Endometrial microvascular endothelial cells (primary cell): ENCODE measurements around the gene ADORA1. TPM values are rescaled to one million over a fixed set of nuclear protein-coding genes. Genes with fewer than 3 reads are reported as not detected.

Source experiments
- in situ Hi-C: cut with HindIII; loops from 2 replicates; pipeline ENCODE4 v1.10.0; 2017; ENCODE audit warnings: low sequenced_read_pairs, low pct_unique_long_range_greater_than_20kb; ENCODE audit errors: inconsistent ontology term
- total RNA-seq: library from RNA; depleted of rRNA; stranded (reverse); fragments of >200 nt; gene quantifications from one replicate; pipeline ENCODE4 v1.2.3, GENCODE V29; 2015; ENCODE audit errors: inconsistent ontology term

The ADORA1 gene
- total RNA-seq: not detected

- in situ Hi-C loops: loop anchor here (25.0 kb wide), 1 partner anchor 91 kb away; the partner anchor contains the start of gene PPFIA4
These were observed at the start of gene ADORA1 for GRCh38 chr1:203127666-203128430. Gene ADORA1 (plus strand): TSS chr1:203127726. CDS start chr1:203128842, 1,116 bp downstream.

DNA sequence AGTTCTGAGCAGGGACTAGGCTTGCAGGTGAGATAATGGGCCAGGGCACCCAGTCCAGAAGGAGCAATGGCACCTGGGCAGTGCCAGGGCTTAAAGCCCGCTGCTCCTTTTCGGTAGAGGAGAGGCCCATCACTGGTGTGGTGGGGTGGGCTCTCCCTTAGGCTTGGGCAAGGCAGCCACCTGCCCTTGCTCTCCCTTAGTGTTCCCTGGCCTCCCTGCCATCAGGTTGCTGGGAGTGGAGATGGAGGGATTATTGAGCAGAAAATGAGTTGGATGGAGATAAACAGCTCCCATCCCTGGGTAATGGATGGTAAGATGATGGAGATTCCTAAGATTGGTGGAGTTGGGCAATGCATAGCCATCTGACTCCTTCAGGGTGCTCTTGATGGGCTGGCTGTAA lies 49.6 kb upstream of the ADORA1 start:
- in situ Hi-C loops: no loop called here

GRCh38 chr1:203078478-203078877 lies 49.0 kb upstream of the ADORA1 start:
- in situ Hi-C loops: no loop called here

DNA sequence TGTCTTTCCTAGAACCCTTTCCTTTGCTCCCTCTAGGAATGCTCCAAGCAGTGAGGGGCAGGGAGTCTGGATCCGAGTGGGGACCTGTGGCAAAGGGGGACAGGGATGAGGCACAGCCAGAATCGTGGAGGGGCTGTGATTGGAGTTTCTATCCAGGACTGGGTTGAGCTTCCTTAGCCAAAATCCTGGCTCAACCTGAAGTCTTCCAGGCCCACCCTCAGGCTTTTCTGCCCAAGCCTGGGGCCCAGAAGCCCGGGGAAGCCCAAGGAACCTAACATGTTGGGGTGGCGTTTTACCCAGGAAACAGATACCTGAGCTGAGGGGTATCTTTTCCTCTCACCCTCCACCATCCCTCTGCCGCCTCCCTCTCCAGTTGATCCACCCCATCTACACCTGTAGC lies 47.1 kb upstream of the ADORA1 start:
- in situ Hi-C loops: no loop called here

DNA sequence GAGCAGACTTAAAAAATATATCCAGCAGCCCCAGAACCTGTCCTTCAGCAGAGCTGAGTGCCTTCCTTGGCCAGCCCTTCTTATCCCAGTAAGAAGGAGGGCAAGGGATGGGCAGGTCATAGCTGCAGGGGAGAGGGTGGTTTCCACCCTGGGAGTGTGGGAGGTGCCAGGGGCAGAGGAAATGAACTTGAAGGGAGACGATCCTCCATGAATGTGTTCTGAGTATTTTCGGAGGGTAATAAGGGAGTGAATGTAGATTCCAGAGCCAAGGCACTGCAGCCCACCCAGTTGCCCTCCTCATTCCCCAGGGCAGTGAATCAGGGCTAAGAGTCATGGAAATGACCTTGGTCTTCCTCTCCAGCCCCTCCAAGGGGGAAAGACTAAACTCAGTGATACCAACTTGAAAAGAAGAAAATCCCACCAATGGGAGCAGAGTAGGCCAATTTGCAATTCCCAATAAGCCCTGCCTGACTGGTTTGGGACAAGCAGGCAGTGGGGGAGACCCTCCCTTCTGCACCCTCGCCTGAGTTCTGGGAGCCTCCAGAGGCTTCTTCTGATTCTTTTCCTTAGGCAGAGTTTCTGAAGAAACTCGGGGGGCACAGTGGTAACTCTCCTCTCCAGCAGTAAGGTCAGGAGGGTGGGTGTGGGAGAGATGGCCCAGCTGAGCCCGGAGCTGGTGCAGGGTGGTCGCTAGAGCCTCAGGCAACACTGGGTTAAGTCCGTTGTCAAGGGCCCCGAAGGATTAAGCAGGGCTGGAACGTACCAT lies 45.9 kb upstream of the ADORA1 start:
- in situ Hi-C loops: no loop called here

- in situ Hi-C loops: no loop called here
These were observed 45.4 kb upstream of the ADORA1 start for GRCh38 chr1:203082231-203082505.

DNA sequence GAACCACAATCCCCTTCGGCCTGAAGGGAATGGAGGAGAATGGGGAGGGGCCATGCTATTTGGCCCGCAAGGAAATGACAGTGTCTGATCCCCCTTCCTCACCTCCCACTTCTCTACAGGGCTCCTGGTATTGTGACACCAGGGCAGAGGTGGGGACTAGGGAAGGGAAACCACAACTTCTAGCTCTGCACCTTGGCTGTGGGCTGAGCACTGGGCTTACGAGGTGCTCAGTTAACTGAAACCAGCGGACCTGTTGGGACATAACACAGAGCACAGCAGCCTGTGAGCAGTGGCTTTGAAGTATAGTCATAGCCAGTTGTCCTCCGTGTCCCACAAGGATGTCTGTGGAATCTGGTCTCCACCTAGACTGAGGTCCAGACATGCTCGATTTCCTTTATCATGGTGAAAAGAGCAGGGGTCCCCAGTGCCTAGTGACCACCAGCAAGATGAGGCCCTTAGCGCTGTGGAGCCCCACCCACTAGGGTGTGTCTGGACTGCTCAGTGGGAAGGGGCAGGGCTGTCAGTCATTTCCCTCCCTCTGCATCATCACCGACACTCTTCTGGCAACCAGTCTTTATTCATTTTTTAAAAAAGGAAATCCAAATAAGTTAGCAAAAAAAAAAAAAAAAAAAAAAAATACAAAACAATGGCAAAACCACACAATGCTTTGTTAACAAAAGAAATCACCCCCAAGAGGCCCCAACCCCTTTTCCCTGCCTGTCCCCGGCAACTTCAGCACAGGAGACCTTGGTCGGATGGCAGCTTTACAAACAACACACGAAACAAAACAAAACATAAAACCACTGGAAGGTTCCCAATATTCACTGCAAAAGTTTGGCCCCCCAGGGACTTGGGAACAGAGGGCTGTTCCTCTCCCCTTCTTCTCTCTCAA lies 44.7 kb upstream of the ADORA1 start:
- in situ Hi-C loops: no loop called here

DNA sequence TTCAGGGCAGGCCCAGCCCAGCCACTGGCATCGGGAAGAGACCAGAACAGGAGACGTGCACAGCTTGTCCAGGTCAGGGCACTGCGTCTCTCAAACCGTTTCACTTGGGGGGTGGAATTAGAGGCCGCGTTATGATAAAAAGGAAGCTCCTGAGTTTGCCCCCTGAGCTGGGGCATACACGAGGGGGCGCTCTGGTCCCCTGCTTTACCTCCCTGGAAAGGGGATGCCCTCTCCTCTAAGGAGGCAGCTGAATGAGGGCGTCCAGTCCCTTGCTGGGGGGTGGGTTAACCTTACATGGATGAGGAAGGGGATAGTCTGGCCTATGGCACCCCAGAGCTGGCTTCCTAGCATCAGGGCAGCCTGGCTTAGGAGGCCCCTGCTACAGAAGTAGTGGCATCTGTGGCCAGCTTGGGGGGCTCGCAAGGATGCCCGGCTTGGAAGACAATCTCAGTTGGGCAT lies 44.0 kb upstream of the ADORA1 start:
- in situ Hi-C loops: no loop called here

DNA sequence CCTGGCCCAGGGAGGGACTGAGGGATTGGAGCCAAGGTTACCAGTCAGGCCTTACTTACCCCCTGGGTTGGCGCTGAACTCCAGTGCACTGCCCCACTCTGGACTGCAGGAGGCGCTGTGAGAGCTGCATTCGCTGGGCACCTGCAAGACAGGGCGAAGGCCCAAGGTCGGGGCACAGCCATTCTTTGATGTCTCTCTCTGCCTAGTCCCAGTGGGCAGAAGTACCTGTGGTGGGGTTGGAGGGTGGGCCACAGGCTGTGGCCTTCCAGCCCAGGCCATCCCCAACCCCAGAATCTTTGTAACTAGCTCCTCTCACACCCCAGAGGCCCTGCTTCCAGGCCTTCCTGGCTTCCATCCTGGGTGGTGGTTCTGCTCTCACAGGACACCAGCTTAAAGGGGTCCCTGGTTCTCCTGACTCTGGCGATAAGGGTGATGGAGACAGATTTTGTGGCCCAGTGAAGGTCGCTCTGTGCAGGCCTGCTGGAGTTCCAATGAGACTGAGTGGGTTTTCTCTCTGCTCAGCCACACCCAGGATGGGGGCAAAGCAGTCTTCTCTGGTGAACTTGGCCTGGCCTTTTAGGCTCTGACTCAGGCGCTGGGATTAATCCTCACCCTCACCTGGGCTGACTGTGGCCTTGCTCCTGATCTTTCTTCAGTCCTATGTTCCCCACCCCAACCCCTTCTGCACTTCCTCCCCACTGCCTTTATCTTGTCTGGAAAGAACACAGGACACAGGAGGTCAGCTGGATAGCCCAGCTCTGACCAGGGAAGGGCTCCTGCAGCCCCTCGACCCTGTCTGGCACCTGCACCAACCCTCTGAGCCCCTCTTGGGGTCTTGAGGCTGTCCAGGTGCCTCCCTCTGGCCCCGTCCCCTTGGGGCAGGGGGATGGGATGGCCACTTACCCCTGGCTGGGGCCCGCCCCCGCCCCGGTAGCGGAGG lies 42.7 kb upstream of the ADORA1 start:
- in situ Hi-C loops: no loop called here

GRCh38 chr1:203085528-203086406 lies 41.8 kb upstream of the ADORA1 start, which contains the start of gene MYOG:
Gene MYOG (minus strand): TSS chr1:203086012. CDS start chr1:203085961, 51 bp downstream.
- in situ Hi-C loops: no loop called here

- in situ Hi-C loops: no loop called here
These were observed 40.3 kb upstream of the ADORA1 start for GRCh38 chr1:203086992-203087763.

- in situ Hi-C loops: no loop called here
These were observed 39.1 kb upstream of the ADORA1 start for GRCh38 chr1:203088441-203088840.

GRCh38 chr1:203089001-203089650 lies 38.4 kb upstream of the ADORA1 start:
- in situ Hi-C loops: no loop called here

GRCh38 chr1:203089651-203090045 lies 37.9 kb upstream of the ADORA1 start:
- in situ Hi-C loops: no loop called here

- in situ Hi-C loops: no loop called here
These were observed 36.9 kb upstream of the ADORA1 start for GRCh38 chr1:203090421-203091198.

GRCh38 chr1:203091199-203091477 lies 36.4 kb upstream of the ADORA1 start:
- in situ Hi-C loops: no loop called here
